GM12878 (cell line): ENCODE results near the gene DDX42. TPM values are rescaled to one million over a fixed set of nuclear protein-coding genes. Genes with fewer than 3 reads are reported as not detected.

Experiments
- BHLHE40 ChIP-seq, 2 experiments: fragments of 450-650 bp in 1 of 2; IDR thresholded peaks; 2 replicates each; pipeline ENCODE4 v1.6.1; 2011 to 2017; ENCODE audit warnings: low read depth in 2 of 2, borderline replicate concordance in 1 of 2, improper control_type of control experiment in 1 of 2, low read length in 1 of 2, mild to moderate bottlenecking in 1 of 2
- CHD2 ChIP-seq: IDR thresholded peaks from 2 replicates; pipeline ENCODE4 v1.6.1; 2011; ENCODE audit warnings: low read depth, low read length, improper control_type of control experiment, borderline replicate concordance
- FOXK2 ChIP-seq: fragments of 450-650 bp; IDR thresholded peaks from 2 replicates; pipeline ENCODE4 v1.6.1; 2017; ENCODE audit warnings: mild to moderate bottlenecking, moderate library complexity
- GABPA ChIP-seq: IDR thresholded peaks from 2 replicates; pipeline ENCODE4 v1.6.1; 2014; ENCODE audit warnings: antibody characterized with exemption, low read depth, mild to moderate bottlenecking, inconsistent platforms
- HDAC6 ChIP-seq: fragments of 200-600 bp; sonication (generic); IDR thresholded peaks from one replicate; pipeline ENCODE4 v1.8.0; 2017; ENCODE audit warnings: antibody characterized with exemption; ENCODE audit not compliant: unreplicated experiment
- MAX ChIP-seq: IDR thresholded peaks from 2 replicates; pipeline ENCODE4 v1.6.1; 2012; ENCODE audit warnings: low read depth, low read length, improper control_type of control experiment
- MEF2A ChIP-seq: IDR thresholded peaks from 2 replicates; pipeline ENCODE4 v1.6.1; 2011; ENCODE audit warnings: low read depth, mild to moderate bottlenecking, low read length, moderate library complexity; ENCODE audit not compliant: insufficient read depth
- NR2C1 ChIP-seq: fragments of 450-650 bp; IDR thresholded peaks from 2 replicates; pipeline ENCODE4 v1.6.1; 2017; ENCODE audit warnings: antibody characterized with exemption, mild to moderate bottlenecking, moderate library complexity
- NR2F1 ChIP-seq: fragments of 450-650 bp; conservative IDR thresholded peaks from 2 replicates; pipeline ENCODE4 v1.6.1; 2017; ENCODE audit warnings: mild to moderate bottlenecking
- PKNOX1 ChIP-seq: fragments of 450-650 bp; IDR thresholded peaks from 2 replicates; pipeline ENCODE4 v1.6.1; 2016; ENCODE audit warnings: mild to moderate bottlenecking
- RELB ChIP-seq: fragments of 450-650 bp; IDR thresholded peaks from 2 replicates; pipeline ENCODE4 v1.6.1; 2017; ENCODE audit warnings: low read depth, mild to moderate bottlenecking, moderate library complexity
- SIN3A ChIP-seq: IDR thresholded peaks from 2 replicates; pipeline ENCODE4 v1.6.1; 2012; ENCODE audit warnings: low read depth, low read length, improper control_type of control experiment
- SRF ChIP-seq, 2 experiments: IDR thresholded peaks; 2 replicates each; pipeline ENCODE4 v1.6.1; 2011; ENCODE audit warnings: low read depth in 2 of 2, low read length in 2 of 2, mild to moderate bottlenecking in 1 of 2, moderate library complexity in 1 of 2
- SUZ12 ChIP-seq: fragments of 200-600 bp; sonication (generic); IDR thresholded peaks from one replicate; pipeline ENCODE4 v1.6.1; 2018; ENCODE audit warnings: antibody characterized with exemption, mild to moderate bottlenecking; ENCODE audit not compliant: unreplicated experiment
- WRNIP1 ChIP-seq: IDR thresholded peaks from 2 replicates; pipeline ENCODE4 v1.6.1; 2011; ENCODE audit warnings: low read depth, low read length, improper control_type of control experiment, borderline replicate concordance
- ZBTB40 ChIP-seq: fragments of 450-650 bp; IDR thresholded peaks from 2 replicates; pipeline ENCODE4 v1.6.1; 2016; ENCODE audit warnings: mild to moderate bottlenecking, moderate library complexity, borderline replicate concordance
- ZNF687 ChIP-seq: fragments of 450-650 bp; IDR thresholded peaks from 2 replicates; pipeline ENCODE4 v1.6.1; 2017; ENCODE audit warnings: mild to moderate bottlenecking, moderate library complexity
- polyA plus RNA-seq, 11 experiments: library from polyadenylated mRNA; depleted of rRNA in 4 of 11; unstranded in 6 of 11; stranded (reverse) in 5 of 11; fragments of >200 nt; fragmentation: Nextera tagmentation in 4 of 11; fragmentation: Illumina TruSeq in 1 of 11; extraction: Ambion mirVana in 4 of 11; extraction: Trizol in 1 of 11; gene quantifications; 1 replicate in 1 of 11; 2 replicates in 10 of 11; pipeline versions ENCODE4 v1.2.1 to v1.2.3, GENCODE V29; 2011 to 2016; ENCODE audit warnings: inconsistent platforms in 2 of 11, missing spikeins in 2 of 11, low read depth in 1 of 11
- total RNA-seq, 4 experiments: library from RNA; depleted of rRNA in 3 of 4; stranded (reverse); fragments of >200 nt in 3 of 4; fragmentation: Illumina TruSeq in 1 of 4; extraction: Trizol in 1 of 4; gene quantifications; 2 replicates each; pipeline versions ENCODE4 v1.2.1 to v1.2.3, GENCODE V29; 2013 to 2021

DDX42 gene
- total and polyA plus RNA-seq, 10 of the 15 experiments (the other 5 are each of a cell fraction or from before 2014, with no cell fraction given) = 14.6 to 147 (median 65.3) TPM

- TF ChIP-seq ZBTB40 = peak; percentile 96
- TF ChIP-seq ZNF687 = peak; percentile 85
- peak; percentile 41 to 73; a peak in 3 of 4 replicates for TF ChIP-seq BHLHE40 (IDR thresholded peaks at IDR 0.05; ENCODE audit: borderline replicate concordance in 1 of 2, low read depth in 2 of 2, low read length in 1 of 2)
- peak; percentile 70; the same call in 1 of the 2 replicates for TF ChIP-seq PKNOX1
- peak; percentile 40 for TF ChIP-seq HDAC6
- no peak for TF ChIP-seq SUZ12
- TF ChIP-seq NR2F1 = peak; percentile 58
- peak; percentile 67 to 76 for TF ChIP-seq SRF (IDR thresholded peaks at IDR 0.05; ENCODE audit: low read depth in 2 of 2, low read length in 2 of 2)
- TF ChIP-seq GABPA = peak; percentile 98
- peak; percentile 92 for TF ChIP-seq RELB
- peak; percentile 100 for TF ChIP-seq NR2C1
- TF ChIP-seq WRNIP1 = no peak
- TF ChIP-seq SIN3A = peak; percentile 90
- TF ChIP-seq MEF2A = 0 out of 2 replicates have a peak, but pooled peaks have one; percentile 7
- peak; percentile 100 for TF ChIP-seq MAX
- peak; percentile 96 for TF ChIP-seq CHD2
- peak; percentile 82 for TF ChIP-seq FOXK2
These were observed 464 bp upstream of the DDX42 start, which contains the start of gene CCDC47 (continued) for GRCh38 chr17:63773272-63774140.
